Right cardiac atrium (tissue), 5 donors: ENCODE results near the gene ELMOD1. TPM values are rescaled to one million over a fixed set of nuclear protein-coding genes. Genes with fewer than 3 reads are reported as not detected.
A peak's percentile ranks its signal among the peaks of the same experiment; 100 is the strongest.

ENCODE experiments used
- ATAC-seq, 2 donors: fragments of 200-7000 bp; cut with Tn5 transposase; one replicate each; pipeline versions ENCODE4 v1.8.0 to v1.9.1; 2020; ENCODE audit warnings: moderate library complexity in 2 of 2, mild to moderate bottlenecking in 1 of 2
- DNase-seq, 3 donors: peaks; one replicate each; pipeline ENCODE4 v3.0.0-alpha.2; 2020
- H3K27ac ChIP-seq: one replicate; pipeline ENCODE4 v1.5.1; 2013; ENCODE audit warnings: mild to moderate bottlenecking, low read length, control low read depth, moderate library complexity
- H3K27me3 ChIP-seq: one replicate; pipeline ENCODE4 v1.6.1; 2013; ENCODE audit not compliant: control insufficient read depth, insufficient read depth
- H3K4me1 ChIP-seq: one replicate; pipeline ENCODE4 v1.6.1; 2013; ENCODE audit warnings: low read length; ENCODE audit not compliant: control insufficient read depth, insufficient read depth
- H3K4me3 ChIP-seq: one replicate; pipeline ENCODE4 v1.5.1; 2013; ENCODE audit warnings: low read length, control low read depth
- H3K9me3 ChIP-seq: one replicate; pipeline ENCODE4 v1.6.1; 2013; ENCODE audit warnings: low read length; ENCODE audit not compliant: control insufficient read depth
- WGBS: extraction: QIAGEN DNeasy Blood & Tissue Kit; methylation state at CpG from one replicate; pipeline ENCODE4 v1.1.7; 2013; 5-methylcytosine and 5-hydroxymethylcytosine counted together
- intact Hi-C, 4 donors: fragments of 100-400 bp; cut with DNase I; formaldehyde crosslinking; loops; one replicate each; pipeline versions ENCODE4 v1.11.0 to v1.14.0; 2022 to 2023
- polyA plus RNA-seq: library from polyadenylated mRNA; stranded (reverse); fragments of 200-250 nt; gene quantifications from one replicate; pipeline ENCODE4 v1.2.3, GENCODE V29; 2013
- total RNA-seq, 4 donors: library from RNA; stranded (reverse); fragmentation: NEBNext Ultra II Directional; extraction: Animal tissue kit (Norgen Biotek cat#: 25700); gene quantifications; one replicate each; pipeline ENCODE4 v1.2.1, GENCODE V29; 2021
- donor health status: healthy with polysubstance abuse.
- donor health status: DM: no; HTN: yes; CAD: no.
- donor health status: DM: no; HTN: no; CAD: no.
- donor health status: DM: no; HTN: yes; CAD: no; lungs with severe emphysema.
- donor health status: DM: yes; HTN: yes; CAD: no.

Gene ELMOD1
- total and polyA plus RNA-seq, 5 donors = 5.7 to 12.6 (median 10.7) TPM

GRCh38 chr11:107608809-107609208, 17.9 kb downstream of the ELMOD1 start:
- Histone ChIP-seq H3K4me3 (no peak overlapping the region), H3K9me3 (no peaks in the 10 kb centered on the region), H3K27ac (no peak overlapping the region), H3K4me1 (no peaks in the 10 kb centered on the region), H3K27me3 (no peaks in the 10 kb centered on the region)
- intact Hi-C loops = no loop called here
- WGBS = 46% methylated on average over 2 of the region's 2 CpGs
- ATAC-seq (no peak), DNase-seq (no peak)

GRCh38 chr11:107609400-107610218, 18.7 kb downstream of the ELMOD1 start:
- Histone ChIP-seq H3K4me1 (no peaks in the 10 kb centered on the region), H3K9me3 (no peaks in the 10 kb centered on the region), H3K4me3 (no peak overlapping the region), H3K27me3 (no peaks in the 10 kb centered on the region), H3K27ac (no peak overlapping the region)
- intact Hi-C loops = no loop called here
- DNase-seq (no peak), ATAC-seq (no peak)
- 56% methylated on average over 10 of the region's 10 CpGs for WGBS

GRCh38 chr11:107612445-107612844, 21.5 kb downstream of the ELMOD1 start:
- no peaks in the 10 kb centered on the region for H3K4me1 ChIP-seq
- H3K27me3 ChIP-seq = no peaks in the 10 kb centered on the region
- no peak overlapping the region for H3K4me3 ChIP-seq
- no peaks in the 10 kb centered on the region for H3K9me3 ChIP-seq
- H3K27ac ChIP-seq = no peak overlapping the region
- WGBS = over 99% methylated on average over 2 of the region's 2 CpGs
- ATAC-seq (no peak), DNase-seq (no peak)
- intact Hi-C loops = no loop called here

- DNase-seq (no peak), ATAC-seq (no peak)
- H3K9me3 ChIP-seq = no peaks in the 10 kb centered on the region
- no peak overlapping the region for H3K4me3 ChIP-seq
- H3K27me3 ChIP-seq = no peaks in the 10 kb centered on the region
- 27% methylated on average over 1 of the region's 1 CpG for WGBS
- no peak overlapping the region for H3K27ac ChIP-seq
- H3K4me1 ChIP-seq = peaks cover 1% of the 10 kb centered on the region
- intact Hi-C loops = no loop called here
Observed at GRCh38 chr11:107619926-107620325, 29.0 kb downstream of the ELMOD1 start.

- peaks cover 1% of the 10 kb centered on the region for H3K4me1 ChIP-seq
- ATAC-seq (no peak), DNase-seq (no peak)
- WGBS = 32% methylated on average over 1 of the region's 1 CpG
- H3K4me3 ChIP-seq = no peak overlapping the region
- no peaks in the 10 kb centered on the region for H3K27me3 ChIP-seq
- intact Hi-C loops = no loop called here
- no peaks in the 10 kb centered on the region for H3K9me3 ChIP-seq
- no peak overlapping the region for H3K27ac ChIP-seq
Observed at GRCh38 chr11:107621081-107621480, 30.1 kb downstream of the ELMOD1 start.

GRCh38 chr11:107623183-107623582, 32.2 kb downstream of the ELMOD1 start:
- DNase-seq = peak; percentile 26 to 69 (median 59)
- Histone ChIP-seq H3K9me3 (no peaks in the 10 kb centered on the region), H3K4me3 (no peak overlapping the region), H3K27ac (no peak overlapping the region), H3K4me1 (peaks cover 1% of the 10 kb centered on the region), H3K27me3 (no peaks in the 10 kb centered on the region)
- intact Hi-C loops = no loop called here
- ATAC-seq = peak; percentile 41 to 52
- 65% methylated on average over 7 of the region's 7 CpGs for WGBS

GRCh38 chr11:107624983-107625684, 34.2 kb downstream of the ELMOD1 start:
- Histone ChIP-seq H3K4me1 (peaks cover 1% of the 10 kb centered on the region), H3K9me3 (no peaks in the 10 kb centered on the region), H3K27ac (no peak overlapping the region), H3K27me3 (no peaks in the 10 kb centered on the region), H3K4me3 (no peak overlapping the region)
- WGBS = 53% methylated on average over 10 of the region's 10 CpGs
- intact Hi-C loops = no loop called here
- DNase-seq (no peak), ATAC-seq (no peak)

- Histone ChIP-seq H3K4me3 (no peak overlapping the region), H3K9me3 (no peaks in the 10 kb centered on the region), H3K27ac (no peak overlapping the region), H3K27me3 (no peaks in the 10 kb centered on the region), H3K4me1 (peaks cover 1% of the 10 kb centered on the region)
- ATAC-seq (no peak), DNase-seq (no peak)
- intact Hi-C loops = no loop called here
- WGBS = 31% methylated on average over 2 of the region's 2 CpGs
Observed at GRCh38 chr11:107625685-107625989, 34.7 kb downstream of the ELMOD1 start.

GRCh38 chr11:107631043-107631442, 40.1 kb downstream of the ELMOD1 start:
- no peak overlapping the region for H3K4me3 ChIP-seq
- no peaks in the 10 kb centered on the region for H3K9me3 ChIP-seq
- peaks cover 3% of the 10 kb centered on the region for H3K27me3 ChIP-seq
- DNase-seq (no peak), ATAC-seq (no peak)
- 66% methylated on average over 2 of the region's 2 CpGs for WGBS
- H3K27ac ChIP-seq = no peak overlapping the region
- intact Hi-C loops = no loop called here
- H3K4me1 ChIP-seq = no peaks in the 10 kb centered on the region

GRCh38 chr11:107631931-107632330, 41.0 kb downstream of the ELMOD1 start:
- H3K27me3 ChIP-seq = peaks cover 3% of the 10 kb centered on the region
- H3K9me3 ChIP-seq = no peaks in the 10 kb centered on the region
- ATAC-seq (no peak), DNase-seq (no peak)
- no peak overlapping the region for H3K4me3 ChIP-seq
- H3K27ac ChIP-seq = no peak overlapping the region
- intact Hi-C loops = no loop called here
- 75% methylated on average over 2 of the region's 2 CpGs for WGBS
- H3K4me1 ChIP-seq = no peaks in the 10 kb centered on the region

- 93% methylated on average over 2 of the region's 2 CpGs for WGBS
- intact Hi-C loops = no loop called here
- ATAC-seq = no peak
Observed at GRCh38 chr11:107646783-107647182, 55.8 kb downstream of the ELMOD1 start.

More at GRCh38 chr11:107646783-107647182, 55.8 kb downstream of the ELMOD1 start:
- H3K4me1 ChIP-seq = no peaks in the 10 kb centered on the region
- DNase-seq = no peak
- no peaks in the 10 kb centered on the region for H3K9me3 ChIP-seq
- no peak overlapping the region for H3K27ac ChIP-seq
- H3K4me3 ChIP-seq = no peak overlapping the region
- H3K27me3 ChIP-seq = no peaks in the 10 kb centered on the region
